Heart left ventricle (tissue), 16 donors: ENCODE measurements around the gene IGF1R. TPM values are rescaled to one million over a fixed set of nuclear protein-coding genes. Genes with fewer than 3 reads are reported as not detected.

Experiments
- ATAC-seq, 4 donors: fragments of 200-7000 bp; cut with Tn5 transposase; one replicate each; pipeline ENCODE4 v1.9.1; 2020 to 2022; ENCODE audit warnings: moderate library complexity in 4 of 4, mild to moderate bottlenecking in 3 of 4, moderate number of reproducible peaks in 1 of 4
- DNase-seq, 5 donors: peaks; one replicate each; pipeline ENCODE4 v3.0.0-alpha.2; 2020
- H3K27ac ChIP-seq, 12 donors: fragments of 200-600 bp; sonication (generic) in 4 of 12; one replicate each; pipeline versions ENCODE4 v1.5.0 to v1.8.0; 2016 to 2022; ENCODE audit warnings: mild to moderate bottlenecking in 2 of 12
- H3K27me3 ChIP-seq, 9 donors: fragments of 200-600 bp; sonication (generic) in 2 of 9; one replicate each; pipeline versions ENCODE4 v1.5.1 to v1.8.0; 2016 to 2022; ENCODE audit warnings: mild to moderate bottlenecking in 3 of 9
- H3K36me3 ChIP-seq, 9 donors: fragments of 200-600 bp; sonication (generic) in 2 of 9; one replicate each; pipeline versions ENCODE4 v1.5.0 to v1.8.0; 2018 to 2022; ENCODE audit warnings: mild to moderate bottlenecking in 2 of 9
- H3K4me1 ChIP-seq, 12 donors: fragments of 200-600 bp; sonication (generic) in 4 of 12; one replicate each; pipeline versions ENCODE4 v1.5.0 to v1.8.0; 2016 to 2022; ENCODE audit warnings: mild to moderate bottlenecking in 3 of 12
- H3K4me3 ChIP-seq, 12 donors: fragments of 200-600 bp; sonication (generic) in 4 of 12; one replicate each; pipeline versions ENCODE4 v1.5.0 to v1.8.0; 2017 to 2022; ENCODE audit warnings: mild to moderate bottlenecking in 9 of 12, moderate library complexity in 4 of 12
- H3K9me3 ChIP-seq, 12 donors: fragments of 200-600 bp; sonication (generic) in 4 of 12; one replicate each; pipeline versions ENCODE4 v1.5.0 to v1.8.0; 2016 to 2022; ENCODE audit warnings: mild to moderate bottlenecking in 1 of 12
- POLR2A ChIP-seq, 2 donors: fragments of 450-650 bp; IDR thresholded peaks; one replicate each; pipeline ENCODE4 v1.6.1; 2017; ENCODE audit warnings: antibody characterized with exemption in 2 of 2, mild to moderate bottlenecking in 2 of 2, moderate library complexity in 2 of 2
- WGBS, 4 donors: extraction: QIAGEN DNeasy Blood & Tissue Kit in 2 of 4; methylation state at CpG; one replicate each; pipeline versions ENCODE4 v1.1.5 to v1.1.7; 2013 to 2018; 5-methylcytosine and 5-hydroxymethylcytosine counted together
- intact Hi-C, 10 donors: fragments of 100-400 bp; cut with DNase I; formaldehyde crosslinking; loops; one replicate each; pipeline versions ENCODE4 v1.11.1 to v1.14.2; 2022
- polyA plus RNA-seq, 2 donors: library from polyadenylated mRNA; stranded (reverse); fragments of 200-250 nt; gene quantifications; one replicate each; pipeline ENCODE4 v1.2.3, GENCODE V29; 2013
- total RNA-seq, 9 donors: library from RNA; depleted of rRNA in 2 of 9; stranded (reverse); fragments of >200 nt in 2 of 9; fragmentation: NEBNext Ultra II Directional in 3 of 9; extraction: Animal tissue kit (Norgen Biotek cat#: 25700) in 3 of 9; gene quantifications; one replicate each; pipeline versions ENCODE4 v1.1.0 to v1.2.4, GENCODE V29; 2016 to 2023
- TF ChIP-seq, protein P1 (sequence below), 12 donors: fragments of 200-600 bp; sonication (generic) in 4 of 12; IDR thresholded peaks; one replicate each; pipeline versions ENCODE4 v1.5.0 to v1.8.0; 2018 to 2022; ENCODE audit warnings: antibody characterized with exemption in 12 of 12, mild to moderate bottlenecking in 5 of 12
- donor health status: ischemic (EF 13 %, LVEDD 7.1; RV severe dilation, severe dysfunction).
- donor health status: healthy with polysubstance abuse.
- donor health status: DM: no; HTN: yes; CAD: no.
- donor health status: DM: no; HTN: no; CAD: no.
- donor health status: ischemic (EF 25% LVEDD 6.9; RV normal size, moderate dysfunction).
- donor health status: ischemic (EF 25% LVEDD 5.7; RV mildly dilated, moderate dysfunction).
- donor health status: healthy.
- donor health status: DM: yes; HTN: yes; CAD: no.
- donor health status: ischemic (EF 35%, LVEDD 5.7; RV mildly dilated, moderate dysfunction).
- donor health status: nonischemic (EF 11% LVEDD 7.7; RV severe dilation, severe dysfunction).
- donor health status: DM: yes; HTN: yes; CAD: no.
- donor health status: PGD.
- donor health status: ischemic (EF 29% LVEDD 5.4; RV normal size, mild dysfunction).
- donor health status: nonischemic (EF 23%, LVEDD 6.1; RV moderate dilation, normal function).

IGF1R gene
- total and polyA plus RNA-seq, 11 donors, result 7.4 to 93.1 (median 40.5) TPM

- ATAC-seq (no peak), DNase-seq (no peak)
- Histone ChIP-seq H3K9me3 (no peaks in the 10 kb centered on the region), H3K27ac (no peak overlapping the region), H3K36me3 (no peaks in the 10 kb centered on the region), H3K4me1 (peaks cover 4 to 86% (median 47%) of the 10 kb centered on the region in 12 donors), H3K27me3 (no peaks in the 10 kb centered on the region), H3K4me3 (no peak overlapping the region)
- no peak for TF ChIP-seq POLR2A (IDR thresholded peaks at IDR 0.05)
- TF ChIP-seq, protein P1, sequence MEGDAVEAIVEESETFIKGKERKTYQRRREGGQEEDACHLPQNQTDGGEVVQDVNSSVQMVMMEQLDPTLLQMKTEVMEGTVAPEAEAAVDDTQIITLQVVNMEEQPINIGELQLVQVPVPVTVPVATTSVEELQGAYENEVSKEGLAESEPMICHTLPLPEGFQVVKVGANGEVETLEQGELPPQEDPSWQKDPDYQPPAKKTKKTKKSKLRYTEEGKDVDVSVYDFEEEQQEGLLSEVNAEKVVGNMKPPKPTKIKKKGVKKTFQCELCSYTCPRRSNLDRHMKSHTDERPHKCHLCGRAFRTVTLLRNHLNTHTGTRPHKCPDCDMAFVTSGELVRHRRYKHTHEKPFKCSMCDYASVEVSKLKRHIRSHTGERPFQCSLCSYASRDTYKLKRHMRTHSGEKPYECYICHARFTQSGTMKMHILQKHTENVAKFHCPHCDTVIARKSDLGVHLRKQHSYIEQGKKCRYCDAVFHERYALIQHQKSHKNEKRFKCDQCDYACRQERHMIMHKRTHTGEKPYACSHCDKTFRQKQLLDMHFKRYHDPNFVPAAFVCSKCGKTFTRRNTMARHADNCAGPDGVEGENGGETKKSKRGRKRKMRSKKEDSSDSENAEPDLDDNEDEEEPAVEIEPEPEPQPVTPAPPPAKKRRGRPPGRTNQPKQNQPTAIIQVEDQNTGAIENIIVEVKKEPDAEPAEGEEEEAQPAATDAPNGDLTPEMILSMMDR (IDR thresholded peaks at IDR 0.05), result no peak
- intact Hi-C loops, result loop anchor here in 1 of 10 donors (10.0 kb wide), 1 partner anchor 264 kb away; no protein-coding TSS in a partner anchor
- WGBS, 4 donors, result 92 to 98% (median 95%) methylated on average over 2 of the region's 2 CpGs
Observed at GRCh38 chr15:98791046-98791701, 142.8 kb downstream of the IGF1R start.

DNA sequence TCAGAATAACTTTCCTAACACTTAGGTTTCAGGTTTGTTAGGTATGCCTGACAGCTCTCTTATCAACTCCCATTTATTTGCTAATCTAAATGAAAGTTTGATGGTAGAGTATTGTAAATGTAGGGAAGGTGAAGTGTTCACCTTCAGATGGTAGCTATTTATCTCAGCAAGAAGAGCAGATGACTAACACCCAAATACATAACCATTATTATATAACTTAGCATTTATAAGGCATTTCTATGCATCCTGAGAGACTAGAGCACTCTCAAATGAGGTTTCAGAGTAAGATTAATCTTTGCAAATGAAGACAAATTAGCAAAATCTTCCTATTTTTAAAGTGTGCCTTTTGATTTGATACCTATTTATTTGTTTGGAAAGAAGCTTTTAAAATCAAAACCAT is 143.8 kb downstream of the IGF1R start:
- intact Hi-C loops, result loop anchor here in 1 of 10 donors (10.0 kb wide), 1 partner anchor 263 kb away; no protein-coding TSS in a partner anchor
- Histone ChIP-seq H3K4me1 (peaks cover 4 to 82% (median 41%) of the 10 kb centered on the region in 12 donors), H3K27me3 (no peaks in the 10 kb centered on the region)

DNA sequence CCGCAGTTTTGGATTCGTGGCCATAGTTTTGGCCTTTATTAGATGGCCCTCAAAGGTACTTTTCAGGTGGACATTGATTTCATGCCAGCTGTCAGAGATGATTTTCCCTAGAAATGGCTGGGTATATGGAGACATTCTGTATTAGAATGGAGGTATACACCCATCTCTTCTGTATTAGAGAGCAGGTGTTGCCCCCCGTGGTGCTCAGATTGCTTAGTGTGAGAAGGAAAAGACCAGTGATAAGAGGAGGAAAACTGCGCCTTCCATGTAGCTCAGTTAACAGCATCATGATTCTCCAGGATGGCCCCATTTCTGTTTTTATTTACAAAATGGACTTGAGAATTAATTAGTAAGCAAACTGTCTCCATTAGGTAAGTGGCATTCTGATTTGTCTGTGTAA is 145.9 kb downstream of the IGF1R start:
- 89 to 97% (median 92%) methylated on average over 4 of the region's 4 CpGs for WGBS, 4 donors
- no peaks in the 10 kb centered on the region for H3K36me3 ChIP-seq
- intact Hi-C loops, result loop anchor here in 1 of 10 donors (10.0 kb wide), 1 partner anchor 261 kb away; no protein-coding TSS in a partner anchor
- ATAC-seq (no peak), DNase-seq (no peak)
- H3K27ac ChIP-seq, result no peak overlapping the region
- no peak overlapping the region for H3K4me3 ChIP-seq
- H3K27me3 ChIP-seq, result no peaks in the 10 kb centered on the region
- no peak for TF ChIP-seq POLR2A (IDR thresholded peaks at IDR 0.05)
- TF ChIP-seq, protein P1 (IDR thresholded peaks at IDR 0.05), result no peak
- H3K9me3 ChIP-seq, result no peaks in the 10 kb centered on the region
- H3K4me1 ChIP-seq, result peaks cover 1 to 80% (median 36%) of the 10 kb centered on the region in 12 donors

More for the DNA sequence above, 143.8 kb downstream of the IGF1R start:
- ATAC-seq (no peak), DNase-seq (no peak)
- H3K9me3 ChIP-seq, result no peaks in the 10 kb centered on the region
- no peak overlapping the region for H3K27ac ChIP-seq
- H3K4me3 ChIP-seq, result no peak overlapping the region
- no peak for TF ChIP-seq POLR2A (IDR thresholded peaks at IDR 0.05)
- TF ChIP-seq, protein P1 (IDR thresholded peaks at IDR 0.05), result no peak
- no peaks in the 10 kb centered on the region for H3K36me3 ChIP-seq

GRCh38 chr15:98794748-98795147 is 146.4 kb downstream of the IGF1R start:
- 54 to 76% (median 64%) methylated on average over 3 of the region's 3 CpGs for WGBS, 4 donors
- intact Hi-C loops, result loop anchor here in 1 of 10 donors (10.0 kb wide), 1 partner anchor 260 kb away; no protein-coding TSS in a partner anchor
- H3K4me3 ChIP-seq, result no peak overlapping the region
- peaks cover 4 to 80% (median 38%) of the 10 kb centered on the region in 12 donors for H3K4me1 ChIP-seq
- no peaks in the 10 kb centered on the region for H3K27me3 ChIP-seq
- H3K27ac ChIP-seq, result no peak overlapping the region
- peak in 1 of 5 donors; percentile 8 for DNase-seq
- no peak for ATAC-seq
- TF ChIP-seq, protein P1 (IDR thresholded peaks at IDR 0.05), result no peak
- TF ChIP-seq POLR2A (IDR thresholded peaks at IDR 0.05), result no peak
- H3K9me3 ChIP-seq, result no peaks in the 10 kb centered on the region
- no peaks in the 10 kb centered on the region for H3K36me3 ChIP-seq
